ENCODE data around the gene DLL1.

- TF ChIP-seq ATF1 (CRISPR knock-in tag; IDR thresholded peaks at IDR 0.05) (no peak), ATF1 (tag; IDR thresholded peaks at IDR 0.05) (no peak), SP2 (IDR thresholded peaks at IDR 0.05; ENCODE audit: extremely low read depth, low read depth, low read length, poor library complexity, severe bottlenecking) (no peak), CBX3 (IDR thresholded peaks at IDR 0.05; ENCODE audit: borderline replicate concordance in 1 of 2, low read length in 2 of 2) (no peak), ELF4 (CRISPR knock-in tag; IDR thresholded peaks at IDR 0.05) (no peak), ZNF212 (CRISPR knock-in tag; IDR thresholded peaks at IDR 0.05) (no peak)
- TF ChIP-seq, protein P1, sequence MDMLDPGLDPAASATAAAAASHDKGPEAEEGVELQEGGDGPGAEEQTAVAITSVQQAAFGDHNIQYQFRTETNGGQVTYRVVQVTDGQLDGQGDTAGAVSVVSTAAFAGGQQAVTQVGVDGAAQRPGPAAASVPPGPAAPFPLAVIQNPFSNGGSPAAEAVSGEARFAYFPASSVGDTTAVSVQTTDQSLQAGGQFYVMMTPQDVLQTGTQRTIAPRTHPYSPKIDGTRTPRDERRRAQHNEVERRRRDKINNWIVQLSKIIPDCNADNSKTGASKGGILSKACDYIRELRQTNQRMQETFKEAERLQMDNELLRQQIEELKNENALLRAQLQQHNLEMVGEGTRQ (CRISPR knock-in tag; IDR thresholded peaks at IDR 0.05) = no peak
- TF ChIP-seq, protein P2, sequence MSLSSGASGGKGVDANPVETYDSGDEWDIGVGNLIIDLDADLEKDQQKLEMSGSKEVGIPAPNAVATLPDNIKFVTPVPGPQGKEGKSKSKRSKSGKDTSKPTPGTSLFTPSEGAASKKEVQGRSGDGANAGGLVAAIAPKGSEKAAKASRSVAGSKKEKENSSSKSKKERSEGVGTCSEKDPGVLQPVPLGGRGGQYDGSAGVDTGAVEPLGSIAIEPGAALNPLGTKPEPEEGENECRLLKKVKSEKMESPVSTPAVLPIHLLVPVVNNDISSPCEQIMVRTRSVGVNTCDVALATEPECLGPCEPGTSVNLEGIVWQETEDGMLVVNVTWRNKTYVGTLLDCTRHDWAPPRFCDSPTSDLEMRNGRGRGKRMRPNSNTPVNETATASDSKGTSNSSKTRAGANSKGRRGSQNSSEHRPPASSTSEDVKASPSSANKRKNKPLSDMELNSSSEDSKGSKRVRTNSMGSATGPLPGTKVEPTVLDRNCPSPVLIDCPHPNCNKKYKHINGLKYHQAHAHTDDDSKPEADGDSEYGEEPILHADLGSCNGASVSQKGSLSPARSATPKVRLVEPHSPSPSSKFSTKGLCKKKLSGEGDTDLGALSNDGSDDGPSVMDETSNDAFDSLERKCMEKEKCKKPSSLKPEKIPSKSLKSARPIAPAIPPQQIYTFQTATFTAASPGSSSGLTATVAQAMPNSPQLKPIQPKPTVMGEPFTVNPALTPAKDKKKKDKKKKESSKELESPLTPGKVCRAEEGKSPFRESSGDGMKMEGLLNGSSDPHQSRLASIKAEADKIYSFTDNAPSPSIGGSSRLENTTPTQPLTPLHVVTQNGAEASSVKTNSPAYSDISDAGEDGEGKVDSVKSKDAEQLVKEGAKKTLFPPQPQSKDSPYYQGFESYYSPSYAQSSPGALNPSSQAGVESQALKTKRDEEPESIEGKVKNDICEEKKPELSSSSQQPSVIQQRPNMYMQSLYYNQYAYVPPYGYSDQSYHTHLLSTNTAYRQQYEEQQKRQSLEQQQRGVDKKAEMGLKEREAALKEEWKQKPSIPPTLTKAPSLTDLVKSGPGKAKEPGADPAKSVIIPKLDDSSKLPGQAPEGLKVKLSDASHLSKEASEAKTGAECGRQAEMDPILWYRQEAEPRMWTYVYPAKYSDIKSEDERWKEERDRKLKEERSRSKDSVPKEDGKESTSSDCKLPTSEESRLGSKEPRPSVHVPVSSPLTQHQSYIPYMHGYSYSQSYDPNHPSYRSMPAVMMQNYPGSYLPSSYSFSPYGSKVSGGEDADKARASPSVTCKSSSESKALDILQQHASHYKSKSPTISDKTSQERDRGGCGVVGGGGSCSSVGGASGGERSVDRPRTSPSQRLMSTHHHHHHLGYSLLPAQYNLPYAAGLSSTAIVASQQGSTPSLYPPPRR (CRISPR knock-in tag; IDR thresholded peaks at IDR 0.05; ENCODE audit: borderline replicate concordance) = no peak
These were observed 10.7 kb downstream of the DLL1 start for GRCh38 chr6:170279977-170280688.
